MM.1S (cell line): Measurements from ENCODE around the gene FAM186B.

Experiments
- DNase-seq: peaks from one replicate; pipeline ENCODE4 v3.0.0-alpha.2; 2015
- H2AFZ ChIP-seq: fragments of 300-600 bp; sonication (generic); 2 replicates; pipeline ENCODE4 v1.6.0; 2016; ENCODE audit warnings: antibody characterized with exemption, low read length
- H3F3A ChIP-seq: fragments of 300-600 bp; sonication (generic); 2 replicates; pipeline ENCODE4 v1.6.1; 2016; ENCODE audit warnings: mild to moderate bottlenecking, antibody characterized with exemption, low read length, moderate library complexity, mixed read lengths; ENCODE audit not compliant: insufficient read depth
- H3K27ac ChIP-seq: fragments of 300-600 bp; sonication (generic); 2 replicates; pipeline ENCODE4 v1.5.1; 2016; ENCODE audit warnings: mild to moderate bottlenecking, low read length
- H3K27me3 ChIP-seq: fragments of 300-600 bp; sonication (generic); replicated peaks from 2 replicates; pipeline ENCODE4 v1.6.0; 2016; ENCODE audit warnings: low read length; ENCODE audit not compliant: insufficient read depth
- H3K36me3 ChIP-seq: fragments of 300-600 bp; sonication (generic); replicated peaks from 2 replicates; pipeline ENCODE4 v1.6.1; 2016; ENCODE audit warnings: mild to moderate bottlenecking, low read length, mixed read lengths; ENCODE audit not compliant: insufficient read depth
- H3K4me1 ChIP-seq: fragments of 300-600 bp; sonication (generic); 2 replicates; pipeline ENCODE4 v1.6.1; 2016; ENCODE audit warnings: low read length, mixed read lengths
- H3K4me2 ChIP-seq: fragments of 300-600 bp; sonication (generic); 2 replicates; pipeline ENCODE4 v1.6.0; 2016; ENCODE audit warnings: low read depth, low read length
- H3K4me3 ChIP-seq: fragments of 300-600 bp; sonication (generic); 2 replicates; pipeline ENCODE4 v1.5.1; 2016; ENCODE audit warnings: low read length, mixed read lengths
- H3K79me2 ChIP-seq: fragments of 300-600 bp; sonication (generic); 2 replicates; pipeline ENCODE4 v1.6.1; 2016; ENCODE audit warnings: mixed run types, low read length, mixed read lengths
- H3K9ac ChIP-seq: fragments of 300-600 bp; sonication (generic); 2 replicates; pipeline ENCODE4 v1.6.1; 2016; ENCODE audit warnings: low read length, mixed read lengths
- H3K9me2 ChIP-seq: fragments of 300-600 bp; sonication (generic); replicated peaks from 2 replicates; pipeline ENCODE4 v1.6.1; 2016; ENCODE audit warnings: mild to moderate bottlenecking, low read length, mixed read lengths; ENCODE audit not compliant: insufficient read depth
- H3K9me3 ChIP-seq: fragments of 300-600 bp; sonication (generic); replicated peaks from 2 replicates; pipeline ENCODE4 v1.6.1; 2016; ENCODE audit warnings: mild to moderate bottlenecking, low read length, mixed read lengths; ENCODE audit not compliant: insufficient read depth
- H4K20me1 ChIP-seq: fragments of 300-600 bp; sonication (generic); 2 replicates; pipeline ENCODE4 v1.6.1; 2016; ENCODE audit warnings: mild to moderate bottlenecking, low read length, moderate library complexity, mixed read lengths; ENCODE audit not compliant: insufficient read depth
- EZH2 ChIP-seq: fragments of 300-600 bp; sonication (generic); optimal IDR thresholded peaks from 2 replicates; pipeline ENCODE3; 2017; ENCODE audit warnings: low read depth, mild to moderate bottlenecking, antibody characterized with exemption, low read length, mixed read lengths
- EZH2phosphoT487 ChIP-seq: fragments of 300-600 bp; sonication (generic); IDR thresholded peaks from 2 replicates; pipeline ENCODE4 v1.6.1; 2018; ENCODE audit warnings: antibody characterized with exemption, low read length
- TF ChIP-seq, protein P1 (sequence below): fragments of 300-600 bp; sonication (generic); IDR thresholded peaks from 2 replicates; pipeline ENCODE4 v1.5.1; 2016; ENCODE audit warnings: antibody characterized with exemption, low read length, mixed read lengths

Gene FAM186B

DNA sequence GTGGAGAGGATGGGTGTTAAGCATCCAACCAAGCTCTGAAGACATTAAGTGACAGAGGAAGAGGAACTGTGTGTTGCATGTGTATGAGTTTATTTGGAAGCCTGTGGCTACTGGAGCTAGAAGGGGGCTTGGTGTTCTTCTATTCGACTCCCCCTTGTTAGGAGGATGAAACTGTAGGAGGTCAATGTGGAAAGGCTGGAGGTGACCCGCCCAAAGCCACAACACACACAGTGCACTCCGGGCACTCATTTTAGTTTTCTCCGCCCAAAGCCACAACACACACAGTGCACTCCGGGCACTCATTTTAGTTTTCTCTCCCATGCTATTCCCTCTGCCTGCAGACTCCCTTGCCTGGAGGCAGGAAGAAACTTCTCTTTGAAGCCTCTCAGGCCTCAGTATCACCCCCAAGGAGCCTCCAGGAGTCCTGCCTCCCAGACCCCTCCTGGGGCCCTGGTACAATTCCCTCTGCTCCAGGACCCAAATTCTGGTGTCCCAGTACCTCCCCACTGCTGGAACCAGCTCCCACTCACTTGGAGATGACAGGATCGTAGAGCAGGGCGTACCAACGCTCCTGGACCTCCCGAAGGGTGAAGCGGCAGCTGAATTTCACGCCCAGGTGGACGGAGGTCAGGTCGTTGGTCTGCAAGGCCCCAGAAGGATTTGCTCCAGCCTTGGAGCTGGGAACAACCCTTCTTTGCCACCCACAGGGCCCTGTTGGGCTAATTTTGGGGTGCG is 41.3 kb downstream of the FAM186B start:
- H3K36me3 ChIP-seq = peaks cover 3% of the 10 kb centered on the region; the same call in 1 of the 2 replicates
- no peaks in the 10 kb centered on the region for H3K27me3 ChIP-seq
- H3F3A ChIP-seq = no peaks in the 10 kb centered on the region
- DNase-seq = no peak
- no peak overlapping the region for H3K4me2 ChIP-seq
- no peak overlapping the region for H3K4me3 ChIP-seq
- H3K9ac ChIP-seq = no peak overlapping the region
- H2AFZ ChIP-seq = no peak overlapping the region
- H3K9me2 ChIP-seq = no peaks in the 10 kb centered on the region
- H3K79me2 ChIP-seq = peaks cover 34% of the 10 kb centered on the region
- H3K4me1 ChIP-seq = peaks cover 4% of the 10 kb centered on the region; the same call in 1 of the 2 replicates
- H3K27ac ChIP-seq = no peak overlapping the region
- no peaks in the 10 kb centered on the region for H3K9me3 ChIP-seq
- TF ChIP-seq EZH2 (no peak), EZH2phosphoT487 (no peak)
- TF ChIP-seq, protein P1, sequence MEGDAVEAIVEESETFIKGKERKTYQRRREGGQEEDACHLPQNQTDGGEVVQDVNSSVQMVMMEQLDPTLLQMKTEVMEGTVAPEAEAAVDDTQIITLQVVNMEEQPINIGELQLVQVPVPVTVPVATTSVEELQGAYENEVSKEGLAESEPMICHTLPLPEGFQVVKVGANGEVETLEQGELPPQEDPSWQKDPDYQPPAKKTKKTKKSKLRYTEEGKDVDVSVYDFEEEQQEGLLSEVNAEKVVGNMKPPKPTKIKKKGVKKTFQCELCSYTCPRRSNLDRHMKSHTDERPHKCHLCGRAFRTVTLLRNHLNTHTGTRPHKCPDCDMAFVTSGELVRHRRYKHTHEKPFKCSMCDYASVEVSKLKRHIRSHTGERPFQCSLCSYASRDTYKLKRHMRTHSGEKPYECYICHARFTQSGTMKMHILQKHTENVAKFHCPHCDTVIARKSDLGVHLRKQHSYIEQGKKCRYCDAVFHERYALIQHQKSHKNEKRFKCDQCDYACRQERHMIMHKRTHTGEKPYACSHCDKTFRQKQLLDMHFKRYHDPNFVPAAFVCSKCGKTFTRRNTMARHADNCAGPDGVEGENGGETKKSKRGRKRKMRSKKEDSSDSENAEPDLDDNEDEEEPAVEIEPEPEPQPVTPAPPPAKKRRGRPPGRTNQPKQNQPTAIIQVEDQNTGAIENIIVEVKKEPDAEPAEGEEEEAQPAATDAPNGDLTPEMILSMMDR = no peak
- H4K20me1 ChIP-seq = no peaks in the 10 kb centered on the region

GRCh38 chr12:49562831-49563230 is 42.6 kb downstream of the FAM186B start:
- H3K27me3 ChIP-seq = no peaks in the 10 kb centered on the region
- H3K4me1 ChIP-seq = peaks cover 4% of the 10 kb centered on the region; the same call in 1 of the 2 replicates
- H4K20me1 ChIP-seq = no peaks in the 10 kb centered on the region
- H3K9me3 ChIP-seq = no peaks in the 10 kb centered on the region
- peaks cover 23% of the 10 kb centered on the region for H3K79me2 ChIP-seq
- no peak for DNase-seq
- H3K4me2 ChIP-seq = no peak overlapping the region
- H2AFZ ChIP-seq = no peak overlapping the region
- peaks cover 3% of the 10 kb centered on the region; the same call in 1 of the 2 replicates for H3K36me3 ChIP-seq
- no peak overlapping the region for H3K27ac ChIP-seq
- TF ChIP-seq, protein P1 = no peak
- TF ChIP-seq EZH2phosphoT487 = no peak
- no peak for TF ChIP-seq EZH2
- H3K4me3 ChIP-seq = no peak overlapping the region
- no peaks in the 10 kb centered on the region for H3F3A ChIP-seq
- H3K9me2 ChIP-seq = no peaks in the 10 kb centered on the region
- no peak overlapping the region for H3K9ac ChIP-seq

GRCh38 chr12:49562233-49562632 is 43.2 kb downstream of the FAM186B start:
- Histone ChIP-seq H3K4me2 (no peak overlapping the region), H3F3A (no peaks in the 10 kb centered on the region), H4K20me1 (no peaks in the 10 kb centered on the region), H3K9me2 (no peaks in the 10 kb centered on the region), H3K27ac (no peak overlapping the region), H3K36me3 (peaks cover 3% of the 10 kb centered on the region; the same call in 1 of the 2 replicates), H3K4me3 (no peak overlapping the region), H3K9ac (no peak overlapping the region), H3K9me3 (no peaks in the 10 kb centered on the region), H3K79me2 (peaks cover 19% of the 10 kb centered on the region), H3K27me3 (no peaks in the 10 kb centered on the region), H2AFZ (no peak overlapping the region), H3K4me1 (peaks cover 4% of the 10 kb centered on the region; the same call in 1 of the 2 replicates)
- DNase-seq = no peak
- TF ChIP-seq, protein P1 = no peak
- TF ChIP-seq EZH2phosphoT487 (no peak), EZH2 (no peak)
